ENCODE measurements around the gene CRACR2A. TPM values are rescaled to one million over a fixed set of nuclear protein-coding genes. Genes with fewer than 3 reads are reported as not detected.

Gene CRACR2A
- total and polyA plus RNA-seq, 9 of the 15 experiments (the other 6 are each of a cell fraction or from before 2014, with no cell fraction given), result 2.1 to 15.1 (median 10.4) TPM

DNA sequence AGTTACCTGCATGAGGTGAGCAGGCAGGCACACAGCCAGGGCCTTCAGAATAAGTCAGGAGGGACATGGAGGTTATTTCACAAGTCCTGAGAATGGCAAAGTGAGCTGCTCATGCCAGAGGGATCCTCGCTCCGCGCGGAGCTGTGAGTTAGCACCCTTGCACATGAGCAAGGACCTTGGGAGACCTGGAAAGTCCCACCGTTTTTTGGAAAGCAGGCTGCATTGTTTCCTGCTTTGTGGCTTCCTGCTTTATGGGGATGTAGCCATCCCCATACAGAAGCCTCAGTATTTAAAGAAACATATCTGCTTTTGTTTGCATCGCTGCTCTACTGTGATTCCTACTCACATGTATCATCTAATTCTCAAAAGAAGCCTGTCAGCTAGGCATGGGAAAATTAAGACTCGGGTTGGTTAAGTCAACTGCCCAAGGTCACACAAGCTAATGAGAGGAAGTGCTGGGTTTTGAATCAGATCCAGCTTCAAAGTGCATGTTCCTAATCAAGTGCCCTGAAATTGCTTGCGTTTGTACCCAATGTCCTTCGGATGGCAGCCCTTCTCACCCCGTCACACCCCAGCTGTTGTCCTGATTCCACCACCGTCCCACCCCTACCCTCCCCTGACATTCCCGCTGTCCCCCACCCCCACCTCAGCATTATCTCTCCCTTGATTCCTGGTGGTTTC is 106.2 kb downstream of the CRACR2A start:
- ChIA-PET POLR2A (no interaction called here), CTCF (ENCODE audit: low intra/inter-chr PET ratio) (no interaction called here)
- TF ChIP-seq CREM (IDR thresholded peaks at IDR 0.05; ENCODE audit: low read depth), result no peak
- no peak for TF ChIP-seq RBM14 (IDR thresholded peaks at IDR 0.05; ENCODE audit: borderline replicate concordance, insufficient read depth, low read depth, low read length)
- no peak for TF ChIP-seq ZNF644 (tag; IDR thresholded peaks at IDR 0.05; ENCODE audit: low read depth)
- no peak for TF ChIP-seq USF1 (CRISPR knock-in tag; IDR thresholded peaks at IDR 0.05)
- TF ChIP-seq ZC3H4 (CRISPR knock-in tag; IDR thresholded peaks at IDR 0.05; ENCODE audit: borderline replicate concordance), result no peak
- no peak for TF ChIP-seq ZEB2 (IDR thresholded peaks at IDR 0.05)
- no peak for TF ChIP-seq NELFE (IDR thresholded peaks at IDR 0.05; ENCODE audit: insufficient read depth, insufficient read length)
- TF ChIP-seq FOXO4 (CRISPR knock-in tag; IDR thresholded peaks at IDR 0.05), result no peak
- TF ChIP-seq ZNF121 (CRISPR knock-in tag; conservative IDR thresholded peaks at IDR 0.05), result no peak
- no peaks in the 10 kb centered on the region for H3K27me3 ChIP-seq (ENCODE audit: control insufficient read depth in 2 of 2, insufficient read depth in 2 of 2, low read length in 2 of 2)
- no TSS peak for BruUV-seq (replicated peaks)
- H3K9me3 ChIP-seq (replicated peaks; ENCODE audit: control insufficient read depth, insufficient read depth, low read depth, low read length), result no peaks in the 10 kb centered on the region
- H3K9ac ChIP-seq (ENCODE audit: insufficient read depth in 1 of 2, low read depth in 2 of 2, low read length in 2 of 2), result no peak overlapping the region
- H3K36me3 ChIP-seq (ENCODE audit: control insufficient read depth, insufficient read depth, low read length), result no peaks in the 10 kb centered on the region
- H3K9me1 ChIP-seq (ENCODE audit: control insufficient read depth, insufficient read depth, low read length), result no peaks in the 10 kb centered on the region
- H3K4me2 ChIP-seq (ENCODE audit: insufficient read depth, low read length), result no peak overlapping the region
- ATAC-seq (no peak), DNase-seq (ENCODE audit: extremely low read depth in 1 of 4, low spot score in 3 of 4) (no peak), FAIRE-seq (no peak)
- H4K20me1 ChIP-seq (replicated peaks; ENCODE audit: control insufficient read depth, insufficient read depth, low read length), result no peaks in the 10 kb centered on the region
- no peak overlapping the region for H2AFZ ChIP-seq (ENCODE audit: low read depth, low read length)
- intact Hi-C loops (cut with micrococcal nuclease), result no loop called here
- WGBS (ENCODE audit: insufficient coverage, low coverage, missing lambda C conversion rate), result 73% methylated on average over 7 of the region's 12 CpGs
- H3K4me3 ChIP-seq, result no peak overlapping the region
- no peaks in the 10 kb centered on the region for H3K4me1 ChIP-seq (replicated peaks in 1 of 2; ENCODE audit: control insufficient read depth in 2 of 2, insufficient read depth in 2 of 2, low read length in 2 of 2)
- no peak overlapping the region for H3K27ac ChIP-seq (ENCODE audit: extremely low read depth, low read depth, low read length)
- H3K79me2 ChIP-seq (ENCODE audit: control insufficient read depth, insufficient read depth, low read length), result no peaks in the 10 kb centered on the region
- in situ Hi-C loops (cut with MboI), result no loop called here

Data from K562 (cell line).